ENCODE results near the gene LTBP2.

- TF ChIP-seq EZH2 (IDR thresholded peaks at IDR 0.05; ENCODE audit: borderline replicate concordance, insufficient read depth, low read length, poor library complexity, severe bottlenecking) = no peak
- TF ChIP-seq CTCF (IDR thresholded peaks at IDR 0.05; ENCODE audit: poor library complexity, severe bottlenecking) = no peak
- no peak for TF ChIP-seq RAD21 (conservative IDR thresholded peaks at IDR 0.05)
- no peak for TF ChIP-seq REST (IDR thresholded peaks at IDR 0.05; ENCODE audit: borderline replicate concordance)
- TF ChIP-seq TAF1 (IDR thresholded peaks at IDR 0.05; ENCODE audit: low read depth) = no peak
Measured at GRCh38 chr14:74503291-74503937, 108.6 kb downstream of the LTBP2 start.

Data from neural cell (in vitro differentiated cells).